ENCODE results near the gene CDH23.

CDH23 gene

DNA sequence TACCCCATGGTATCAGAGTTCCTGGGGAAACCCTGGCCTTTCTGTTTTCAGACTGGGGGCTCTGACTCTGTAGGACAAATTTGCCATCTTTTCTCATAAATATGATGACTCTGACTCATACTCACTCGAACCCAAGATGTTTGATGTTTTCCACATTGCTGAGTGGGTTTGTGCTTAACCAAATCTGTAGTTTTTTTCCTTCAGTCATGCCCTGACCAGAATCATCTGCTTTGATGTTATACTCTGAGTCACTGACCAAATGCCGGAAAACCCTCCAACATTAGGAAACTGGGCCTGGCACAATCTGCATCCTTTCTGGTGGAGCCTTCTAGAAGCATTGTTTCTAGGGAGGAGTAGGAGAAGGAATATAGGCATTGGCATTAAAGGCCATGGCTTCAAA, 204.1 kb downstream of the CDH23 start:
- no peak overlapping the region for H3K4me3 ChIP-seq (ENCODE audit: insufficient read length, low read depth)
- no peak overlapping the region for H3K9ac ChIP-seq (ENCODE audit: insufficient read length, low read depth)
- DNase-seq (ENCODE audit: low read depth, low spot score), result no peak
- H3K27me3 ChIP-seq (ENCODE audit: insufficient read depth, insufficient read length), result no peaks in the 10 kb centered on the region
- TF ChIP-seq YY1 (IDR thresholded peaks at IDR 0.05; ENCODE audit: insufficient read depth, insufficient read length), result no peak
- TF ChIP-seq ZNF274 (IDR thresholded peaks at IDR 0.05; ENCODE audit: low read depth, low read length), result no peak
- TF ChIP-seq SUZ12 (IDR thresholded peaks at IDR 0.05; ENCODE audit: extremely low read depth, insufficient read depth, insufficient read length), result no peak
- H3K4me1 ChIP-seq (ENCODE audit: insufficient read depth, insufficient read length), result peaks cover 11% of the 10 kb centered on the region
- no peaks in the 10 kb centered on the region for H3K36me3 ChIP-seq (ENCODE audit: insufficient read depth, insufficient read length, low read length)
- H3K9me3 ChIP-seq (ENCODE audit: insufficient read depth, low read length), result no peaks in the 10 kb centered on the region

DNA sequence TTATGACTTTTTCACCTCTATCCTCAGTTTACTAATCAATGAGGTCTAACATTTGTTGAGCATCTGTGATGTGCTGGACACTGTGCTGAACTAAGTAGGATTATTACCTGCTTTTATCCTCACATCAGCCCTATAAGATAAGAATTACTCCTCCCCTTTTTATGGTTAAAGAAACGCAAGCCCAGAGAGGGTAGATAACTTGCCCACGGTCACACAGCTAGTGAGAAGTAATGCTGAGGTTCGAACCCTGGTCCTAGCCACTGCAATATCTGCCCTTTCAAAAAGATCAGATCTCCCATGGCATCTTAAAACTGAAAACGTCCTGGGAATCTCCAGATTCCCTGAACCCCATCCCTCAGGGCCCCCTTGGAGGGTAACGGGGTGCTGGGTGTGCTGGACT, 204.6 kb downstream of the CDH23 start:
- no peak overlapping the region for H3K4me3 ChIP-seq (ENCODE audit: insufficient read length, low read depth)
- H3K4me1 ChIP-seq (ENCODE audit: insufficient read depth, insufficient read length), result peaks cover 11% of the 10 kb centered on the region
- H3K9ac ChIP-seq (ENCODE audit: insufficient read length, low read depth), result no peak overlapping the region
- no peak for DNase-seq (ENCODE audit: low read depth, low spot score)
- no peaks in the 10 kb centered on the region for H3K9me3 ChIP-seq (ENCODE audit: insufficient read depth, low read length)
- no peaks in the 10 kb centered on the region for H3K27me3 ChIP-seq (ENCODE audit: insufficient read depth, insufficient read length)
- TF ChIP-seq ZNF274 (IDR thresholded peaks at IDR 0.05; ENCODE audit: low read depth, low read length) (no peak), SUZ12 (IDR thresholded peaks at IDR 0.05; ENCODE audit: extremely low read depth, insufficient read depth, insufficient read length) (no peak), YY1 (IDR thresholded peaks at IDR 0.05; ENCODE audit: insufficient read depth, insufficient read length) (no peak)
- no peaks in the 10 kb centered on the region for H3K36me3 ChIP-seq (ENCODE audit: insufficient read depth, insufficient read length, low read length)

DNA sequence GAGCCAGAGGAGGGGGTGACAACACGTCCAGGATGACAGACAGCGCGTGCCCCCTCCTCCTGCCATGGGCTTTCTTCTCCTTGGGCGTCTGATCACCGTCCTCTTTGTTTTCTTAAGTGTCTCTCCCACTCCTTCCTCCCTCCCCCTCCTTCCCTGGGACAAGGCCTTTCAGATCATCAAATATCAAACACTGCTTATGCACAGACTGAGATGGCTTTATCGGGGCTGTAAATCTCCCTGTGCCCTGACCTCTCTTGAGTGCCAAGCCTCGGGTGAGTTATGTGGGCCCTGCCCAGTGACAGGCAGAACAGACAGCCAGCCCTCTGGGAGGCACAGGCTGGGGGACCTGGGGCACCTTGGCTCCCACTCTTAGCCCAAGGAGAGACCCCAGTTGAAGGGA, 206.4 kb downstream of the CDH23 start:
- Histone ChIP-seq H3K9ac (ENCODE audit: insufficient read length, low read depth) (no peak overlapping the region), H3K9me3 (ENCODE audit: insufficient read depth, low read length) (no peaks in the 10 kb centered on the region), H3K4me3 (ENCODE audit: insufficient read length, low read depth) (no peak overlapping the region), H3K4me1 (ENCODE audit: insufficient read depth, insufficient read length) (peaks cover 9% of the 10 kb centered on the region), H3K36me3 (ENCODE audit: insufficient read depth, insufficient read length, low read length) (no peaks in the 10 kb centered on the region), H3K27me3 (ENCODE audit: insufficient read depth, insufficient read length) (no peaks in the 10 kb centered on the region)
- DNase-seq (ENCODE audit: low read depth, low spot score), result no peak
- TF ChIP-seq ZNF274 (IDR thresholded peaks at IDR 0.05; ENCODE audit: low read depth, low read length), result no peak
- TF ChIP-seq SUZ12 (IDR thresholded peaks at IDR 0.05; ENCODE audit: extremely low read depth, insufficient read depth, insufficient read length), result no peak
- no peak for TF ChIP-seq YY1 (IDR thresholded peaks at IDR 0.05; ENCODE audit: insufficient read depth, insufficient read length)

DNA sequence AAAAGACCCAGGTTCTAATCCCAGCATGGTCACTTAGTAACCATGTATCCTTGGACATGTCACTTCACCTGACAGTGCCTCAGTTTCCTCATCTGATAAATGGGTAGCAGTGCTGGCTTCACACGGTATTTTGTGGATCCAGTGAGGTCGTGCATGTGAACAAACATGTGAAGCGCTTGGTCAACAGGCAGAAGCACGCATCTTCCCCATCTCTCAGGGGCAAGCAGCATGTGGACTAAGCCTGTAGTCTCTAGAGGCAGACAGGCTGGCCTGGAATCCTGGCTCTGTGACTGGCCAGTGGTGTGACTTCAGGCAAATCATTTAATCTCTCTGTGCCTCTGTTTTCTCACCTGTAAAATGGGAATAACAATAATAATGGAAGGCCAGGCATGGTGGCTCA, 207.0 kb downstream of the CDH23 start:
- no peaks in the 10 kb centered on the region for H3K27me3 ChIP-seq (ENCODE audit: insufficient read depth, insufficient read length)
- no peaks in the 10 kb centered on the region for H3K36me3 ChIP-seq (ENCODE audit: insufficient read depth, insufficient read length, low read length)
- no peak for DNase-seq (ENCODE audit: low read depth, low spot score)
- H3K4me1 ChIP-seq (ENCODE audit: insufficient read depth, insufficient read length), result peaks cover 7% of the 10 kb centered on the region
- H3K4me3 ChIP-seq (ENCODE audit: insufficient read length, low read depth), result no peak overlapping the region
- TF ChIP-seq SUZ12 (IDR thresholded peaks at IDR 0.05; ENCODE audit: extremely low read depth, insufficient read depth, insufficient read length), result no peak
- no peak for TF ChIP-seq ZNF274 (IDR thresholded peaks at IDR 0.05; ENCODE audit: low read depth, low read length)
- TF ChIP-seq YY1 (IDR thresholded peaks at IDR 0.05; ENCODE audit: insufficient read depth, insufficient read length), result no peak
- no peaks in the 10 kb centered on the region for H3K9me3 ChIP-seq (ENCODE audit: insufficient read depth, low read length)
- H3K9ac ChIP-seq (ENCODE audit: insufficient read length, low read depth), result no peak overlapping the region

DNA sequence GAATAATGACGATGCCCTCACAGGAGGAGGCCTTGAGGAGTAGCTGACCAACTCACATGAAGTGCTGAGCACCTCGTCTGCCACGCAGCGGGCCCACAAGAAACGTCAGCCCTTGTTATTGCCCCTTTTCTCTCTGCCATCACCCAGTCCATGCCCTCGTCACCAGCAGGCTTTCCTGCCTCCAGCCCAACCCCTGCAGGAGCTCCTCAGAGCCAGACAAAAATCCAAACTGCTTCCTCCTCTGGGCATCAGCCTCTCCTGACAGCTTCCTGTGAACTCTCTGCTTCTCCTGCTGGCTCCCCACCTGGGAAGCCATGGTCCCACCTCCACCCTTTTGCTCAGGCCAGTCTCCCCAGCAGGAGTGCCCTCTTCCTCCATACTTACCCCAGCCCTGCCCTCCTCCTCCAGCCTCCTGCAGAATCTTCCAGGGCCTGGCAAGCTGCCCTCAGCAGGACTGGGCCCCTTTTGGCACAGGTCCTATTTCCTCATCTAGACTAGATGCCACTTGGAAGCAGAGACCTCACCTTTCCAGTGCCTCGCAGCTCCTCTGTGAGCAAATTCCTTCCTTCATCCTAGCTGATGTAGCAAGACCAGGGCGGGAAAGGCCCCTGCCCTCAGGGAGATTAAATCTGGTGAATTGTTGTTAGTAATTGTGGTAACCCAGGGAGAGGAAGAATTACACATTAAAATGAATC, 207.8 kb downstream of the CDH23 start:
- no peak for DNase-seq (ENCODE audit: low read depth, low spot score)
- H3K36me3 ChIP-seq (ENCODE audit: insufficient read depth, insufficient read length, low read length), result no peaks in the 10 kb centered on the region
- TF ChIP-seq YY1 (IDR thresholded peaks at IDR 0.05; ENCODE audit: insufficient read depth, insufficient read length), result no peak
- TF ChIP-seq ZNF274 (IDR thresholded peaks at IDR 0.05; ENCODE audit: low read depth, low read length), result no peak
- H3K4me3 ChIP-seq (ENCODE audit: insufficient read length, low read depth), result no peak overlapping the region
- H3K9me3 ChIP-seq (ENCODE audit: insufficient read depth, low read length), result no peaks in the 10 kb centered on the region
- H3K27me3 ChIP-seq (ENCODE audit: insufficient read depth, insufficient read length), result no peaks in the 10 kb centered on the region
- H3K4me1 ChIP-seq (ENCODE audit: insufficient read depth, insufficient read length), result peaks cover 6% of the 10 kb centered on the region
- no peak overlapping the region for H3K9ac ChIP-seq (ENCODE audit: insufficient read length, low read depth)

DNA sequence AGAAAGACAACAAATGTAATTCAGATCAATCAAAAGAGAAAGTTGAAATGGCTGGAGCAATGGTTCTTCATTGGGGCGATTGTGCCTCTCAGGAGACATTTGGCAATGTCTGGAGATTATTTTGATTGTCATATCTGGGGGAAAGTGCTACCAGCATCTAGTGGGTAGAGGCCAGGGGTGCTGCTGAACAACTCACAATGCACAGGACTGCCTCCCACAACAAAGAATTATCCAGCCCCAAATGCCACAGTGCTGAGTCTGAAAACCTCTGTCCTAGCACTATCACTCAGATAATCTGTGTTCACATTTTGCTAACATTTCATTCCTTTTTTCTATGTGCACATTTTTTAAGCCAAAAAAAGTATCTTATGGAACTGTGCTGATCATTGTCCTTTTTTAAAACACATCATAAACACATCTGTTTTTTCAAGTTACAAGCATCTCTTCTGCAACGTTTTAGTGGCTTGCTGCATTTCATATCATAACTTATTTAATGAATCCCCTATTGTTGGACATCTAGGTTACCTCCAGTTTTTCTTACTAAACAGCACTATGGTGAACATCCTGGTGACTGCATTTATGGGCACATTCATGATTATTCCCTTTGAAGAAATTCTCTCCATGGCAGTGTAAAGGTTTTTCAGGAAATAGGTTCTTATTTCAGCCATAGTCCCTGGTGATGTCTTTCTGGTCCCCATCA, 208.7 kb downstream of the CDH23 start:
- Histone ChIP-seq H3K9me3 (ENCODE audit: insufficient read depth, low read length) (no peaks in the 10 kb centered on the region), H3K9ac (ENCODE audit: insufficient read length, low read depth) (no peak overlapping the region), H3K27me3 (ENCODE audit: insufficient read depth, insufficient read length) (no peaks in the 10 kb centered on the region), H3K4me3 (ENCODE audit: insufficient read length, low read depth) (no peak overlapping the region), H3K4me1 (ENCODE audit: insufficient read depth, insufficient read length) (peaks cover 6% of the 10 kb centered on the region), H3K36me3 (ENCODE audit: insufficient read depth, insufficient read length, low read length) (no peaks in the 10 kb centered on the region)
- no peak for DNase-seq (ENCODE audit: low read depth, low spot score)
- no peak for TF ChIP-seq SUZ12 (IDR thresholded peaks at IDR 0.05; ENCODE audit: extremely low read depth, insufficient read depth, insufficient read length)
- no peak for TF ChIP-seq ZNF274 (IDR thresholded peaks at IDR 0.05; ENCODE audit: low read depth, low read length)
- no peak for TF ChIP-seq YY1 (IDR thresholded peaks at IDR 0.05; ENCODE audit: insufficient read depth, insufficient read length)

DNA sequence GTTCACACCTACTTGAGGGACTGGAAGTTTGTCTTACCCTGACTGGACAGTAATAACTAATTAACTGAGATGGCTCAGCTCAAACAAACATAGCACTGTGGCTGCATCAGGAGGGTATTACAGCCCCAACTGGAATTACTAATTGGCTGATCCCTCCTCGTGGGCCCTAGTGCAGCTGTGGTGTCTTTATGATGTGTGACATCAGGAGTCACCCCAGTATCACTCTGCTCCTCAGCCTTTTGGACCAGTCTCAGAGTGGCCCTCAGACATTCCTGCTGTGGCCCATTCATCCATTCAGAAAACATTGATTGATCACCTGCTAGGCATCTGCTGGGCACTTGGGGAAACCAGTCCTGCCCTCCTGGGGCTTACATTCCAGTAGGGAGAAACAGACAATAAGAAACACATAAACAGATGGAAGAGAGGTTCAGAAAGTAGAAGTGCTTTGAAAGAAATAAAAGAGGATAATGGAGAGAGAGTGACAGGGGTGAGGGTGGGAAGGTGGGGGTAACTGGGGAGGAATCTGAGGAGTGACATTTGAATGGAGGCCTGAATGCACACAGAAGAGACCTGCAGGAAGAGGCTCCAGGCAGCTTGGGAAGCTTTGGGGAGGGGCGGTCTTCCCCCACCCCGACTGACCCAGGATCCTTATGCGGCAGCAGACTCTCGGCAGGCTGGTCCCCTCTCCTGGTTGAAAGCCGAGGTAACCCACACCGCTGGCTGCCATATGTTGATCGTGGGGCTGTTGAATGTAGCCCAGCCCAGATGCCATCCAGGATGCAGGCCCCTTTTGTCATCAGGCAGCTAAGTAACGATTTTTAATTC, 209.7 kb downstream of the CDH23 start:
- Histone ChIP-seq H3K27me3 (ENCODE audit: insufficient read depth, insufficient read length) (no peaks in the 10 kb centered on the region), H3K9me3 (ENCODE audit: insufficient read depth, low read length) (no peaks in the 10 kb centered on the region), H3K36me3 (ENCODE audit: insufficient read depth, insufficient read length, low read length) (no peaks in the 10 kb centered on the region), H3K9ac (ENCODE audit: insufficient read length, low read depth) (no peak overlapping the region), H3K4me1 (ENCODE audit: insufficient read depth, insufficient read length) (peaks cover 11% of the 10 kb centered on the region), H3K4me3 (ENCODE audit: insufficient read length, low read depth) (no peak overlapping the region)
- DNase-seq (ENCODE audit: low read depth, low spot score), result no peak
- no peak for TF ChIP-seq YY1 (IDR thresholded peaks at IDR 0.05; ENCODE audit: insufficient read depth, insufficient read length)
- TF ChIP-seq ZNF274 (IDR thresholded peaks at IDR 0.05; ENCODE audit: low read depth, low read length), result no peak
- no peak for TF ChIP-seq SUZ12 (IDR thresholded peaks at IDR 0.05; ENCODE audit: extremely low read depth, insufficient read depth, insufficient read length)

Data from NT2/D1 (cell line).